A549 (cell line): ENCODE results near the gene DYRK2. TPM values are rescaled to one million over a fixed set of nuclear protein-coding genes. Genes with fewer than 3 reads are reported as not detected.

Experiments
- ATAC-seq, 2 experiments: fragments of 200-7000 bp in 1 of 2; fragments of >200 bp in 1 of 2; cut with Nextera tagmentation in 1 of 2; cut with Tn5 transposase in 1 of 2; 3 replicates each; pipeline versions ENCODE4 v1.8.0 to v1.9.1; 2018 to 2020; ENCODE audit warnings: mild to moderate bottlenecking in 1 of 2, moderate library complexity in 1 of 2
- CTCF ChIA-PET: fragments of 300-600 bp; sonication (Branson Sonifier 250); formaldehyde crosslinking; extraction: SDS; loops from one replicate; lab custom pipeline; 2021; ENCODE audit warnings: antibody characterized with exemption, inconsistent platforms; lab: Yijun Ruan, JAX
- POLR2A ChIA-PET: fragments of 350-600 bp; formaldehyde crosslinking; extraction: SDS; loops from one replicate; lab custom pipeline; 2021; ENCODE audit warnings: antibody characterized with exemption, inconsistent platforms; lab: Yijun Ruan, JAX
- DNase-seq, 2 experiments: peaks; one replicate each; pipeline versions ENCODE4 v3.0.0 to v3.0.0-alpha.2; 2011 to 2016; ENCODE audit warnings: low read depth in 1 of 2, low spot score in 1 of 2
- FAIRE-seq: peaks from 2 replicates; lab custom pipeline; 2011; peaks lifted over from hg19 to GRCh38; lab: Jason Lieb, UNC
- H3K27ac ChIP-seq, 2 experiments: fragments of >200 bp; sonication (Bioruptor Twin); formaldehyde crosslinking; 3 replicates each; pipeline ENCODE4 v1.5.1; 2016 to 2017
- H3K4me1 ChIP-seq: fragments of >200 bp; sonication (Bioruptor Twin); formaldehyde crosslinking; 3 replicates; pipeline ENCODE4 v1.6.1; 2016
- H3K4me2 ChIP-seq: fragments of >200 bp; sonication (Bioruptor Twin); formaldehyde crosslinking; 3 replicates; pipeline ENCODE4 v1.6.1; 2016
- H3K4me3 ChIP-seq: fragments of >200 bp; sonication (Bioruptor Twin); formaldehyde crosslinking; 3 replicates; pipeline ENCODE4 v1.5.1; 2016
- H3K9me3 ChIP-seq: fragments of >200 bp; sonication (Bioruptor Twin); formaldehyde crosslinking; 3 replicates; pipeline ENCODE4 v1.6.1; 2016
- ATOH8 ChIP-seq: fragments of 250-450 bp; sonication (Bioruptor Pico); IDR thresholded peaks from 2 replicates; pipeline ENCODE4 v1.5.0; 2020; ENCODE audit warnings: low read depth, mild to moderate bottlenecking, moderate library complexity
- BHLHE40 ChIP-seq: IDR thresholded peaks from 2 replicates; pipeline ENCODE4 v1.6.1; 2012; ENCODE audit warnings: low read depth, low read length, inconsistent platforms
- CHD2 ChIP-seq: fragments of 150-350 bp; IDR thresholded peaks from 2 replicates; pipeline ENCODE4 v1.6.1; 2014; ENCODE audit warnings: low read length; ENCODE audit not compliant: partially characterized antibody
- CHD4 ChIP-seq: fragments of 200-600 bp; sonication (generic); IDR thresholded peaks from 2 replicates; pipeline ENCODE4 v1.6.1; 2016; ENCODE audit warnings: antibody characterized with exemption, mild to moderate bottlenecking, borderline replicate concordance
- EHMT2 ChIP-seq: fragments of 200-600 bp; sonication (generic); IDR thresholded peaks from 2 replicates; pipeline ENCODE4 v1.6.1; 2016; ENCODE audit warnings: antibody characterized with exemption, low read depth, mild to moderate bottlenecking, moderate library complexity
- EP300 ChIP-seq, 2 experiments: fragments of >200 bp; sonication (Bioruptor Twin); formaldehyde crosslinking; IDR thresholded peaks; 2 replicates in 1 of 2; 3 replicates in 1 of 2; pipeline ENCODE4 v1.6.1; 2016 to 2017
- ESRRA ChIP-seq: fragments of 150-350 bp; IDR thresholded peaks from 2 replicates; pipeline ENCODE4 v1.6.1; 2014; ENCODE audit warnings: mild to moderate bottlenecking, low read length, borderline replicate concordance
- FOSL2 ChIP-seq, 2 experiments: fragments of 450-650 bp in 1 of 2; fragments of >200 bp in 1 of 2; sonication (Bioruptor Twin) in 1 of 2; formaldehyde crosslinking; IDR thresholded peaks; 2 replicates each; pipeline versions ENCODE4 v1.5.0 to v1.6.1; 2016 to 2020; ENCODE audit warnings: mild to moderate bottlenecking in 1 of 2, moderate library complexity in 1 of 2
- GATA3 ChIP-seq: IDR thresholded peaks from 2 replicates; pipeline ENCODE4 v1.6.1; 2012; ENCODE audit warnings: borderline replicate concordance
- HDAC2 ChIP-seq: fragments of 200-600 bp; sonication (generic); IDR thresholded peaks from 2 replicates; pipeline ENCODE4 v1.6.1; 2016
- HOXA7 ChIP-seq: fragments of 250-450 bp; sonication (Bioruptor Pico); IDR thresholded peaks from 2 replicates; pipeline ENCODE4 v1.5.0; 2020; ENCODE audit warnings: mild to moderate bottlenecking, moderate library complexity
- HOXB13 ChIP-seq: fragments of 250-450 bp; sonication (Bioruptor Pico); IDR thresholded peaks from 2 replicates; pipeline ENCODE4 v1.5.0; 2020; ENCODE audit warnings: low read depth, mild to moderate bottlenecking, moderate library complexity
- HOXB5 ChIP-seq: fragments of 250-450 bp; sonication (Bioruptor Pico); IDR thresholded peaks from 2 replicates; pipeline ENCODE4 v1.5.0; 2020; ENCODE audit warnings: mild to moderate bottlenecking, moderate library complexity
- JUN ChIP-seq, 2 experiments: fragments of >200 bp; sonication (Bioruptor Twin); formaldehyde crosslinking; IDR thresholded peaks; 2 replicates in 1 of 2; 3 replicates in 1 of 2; pipeline ENCODE4 v1.6.1; 2016 to 2017
- KDM1A ChIP-seq: fragments of 200-600 bp; sonication (generic); IDR thresholded peaks from 2 replicates; pipeline ENCODE4 v1.6.1; 2016; ENCODE audit warnings: low read depth, mild to moderate bottlenecking
- KDM5A ChIP-seq: fragments of 200-600 bp; sonication (generic); IDR thresholded peaks from 2 replicates; pipeline ENCODE4 v1.6.1; 2016; ENCODE audit warnings: antibody characterized with exemption, mild to moderate bottlenecking
- NFE2L2 ChIP-seq: fragments of 150-350 bp; conservative IDR thresholded peaks from 2 replicates; pipeline ENCODE4 v1.6.1; 2014; ENCODE audit warnings: low read length
- PBX3 ChIP-seq: IDR thresholded peaks from 2 replicates; pipeline ENCODE4 v1.6.1; 2012
- PHF8 ChIP-seq: fragments of 200-600 bp; sonication (generic); IDR thresholded peaks from 2 replicates; pipeline ENCODE4 v1.6.1; 2016; ENCODE audit warnings: low read depth, mild to moderate bottlenecking, antibody characterized with exemption, moderate library complexity, borderline replicate concordance
- POLR2A ChIP-seq: IDR thresholded peaks from 2 replicates; pipeline ENCODE4 v1.6.1; 2012; ENCODE audit warnings: mild to moderate bottlenecking, low read length
- RCOR1 ChIP-seq: fragments of 150-350 bp; IDR thresholded peaks from 2 replicates; pipeline ENCODE4 v1.6.1; 2014; ENCODE audit warnings: antibody characterized with exemption, low read length, low read depth
- REST ChIP-seq: fragments of 200-600 bp; sonication (generic); IDR thresholded peaks from 2 replicates; pipeline ENCODE4 v1.6.1; 2016; ENCODE audit warnings: antibody characterized with exemption, mild to moderate bottlenecking, moderate library complexity
- RFX5 ChIP-seq: fragments of 450-650 bp; IDR thresholded peaks from 2 replicates; pipeline ENCODE4 v1.7.1; 2014; ENCODE audit warnings: antibody characterized with exemption, mild to moderate bottlenecking, moderate library complexity
- RNF2 ChIP-seq: fragments of 200-600 bp; sonication (generic); IDR thresholded peaks from 2 replicates; pipeline ENCODE4 v1.6.1; 2016; ENCODE audit warnings: low read depth, mild to moderate bottlenecking, antibody characterized with exemption, moderate library complexity, borderline replicate concordance
- USF2 ChIP-seq: fragments of 450-650 bp; IDR thresholded peaks from 2 replicates; pipeline ENCODE4 v1.6.1; 2014; ENCODE audit warnings: antibody characterized with exemption
- ZFP36 ChIP-seq: fragments of 450-650 bp; IDR thresholded peaks from 2 replicates; pipeline ENCODE4 v1.6.1; 2014; ENCODE audit warnings: borderline replicate concordance; ENCODE audit not compliant: partially characterized antibody
- WGBS: methylation state at CpG from one replicate; pipeline ENCODE4 v1.1.6; 2017; ENCODE audit errors: missing lambda C conversion rate; 5-methylcytosine and 5-hydroxymethylcytosine counted together
- polyA plus RNA-seq, 4 experiments: library from polyadenylated mRNA; depleted of rRNA in 3 of 4; stranded (reverse); fragments of >200 nt; fragmentation: RNase III in 1 of 4; extraction: RNeasy Plus Mini Kit Qiagen cat#74134 plus additional on column Dnase treatment in 1 of 4; gene quantifications; 2 replicates in 3 of 4; 3 replicates in 1 of 4; pipeline ENCODE4 v1.2.3, GENCODE V29; 2011 to 2017
- TF ChIP-seq, protein P1 (sequence below): fragments of 250-450 bp; sonication (Bioruptor Pico); IDR thresholded peaks from 2 replicates; pipeline ENCODE4 v1.5.0; 2021; ENCODE audit warnings: mild to moderate bottlenecking, moderate library complexity, borderline replicate concordance

Gene DYRK2
- polyA plus RNA-seq, 2 of the 4 experiments (the other 2 are of a cell fraction): 9.1 to 17.2 TPM

DNA sequence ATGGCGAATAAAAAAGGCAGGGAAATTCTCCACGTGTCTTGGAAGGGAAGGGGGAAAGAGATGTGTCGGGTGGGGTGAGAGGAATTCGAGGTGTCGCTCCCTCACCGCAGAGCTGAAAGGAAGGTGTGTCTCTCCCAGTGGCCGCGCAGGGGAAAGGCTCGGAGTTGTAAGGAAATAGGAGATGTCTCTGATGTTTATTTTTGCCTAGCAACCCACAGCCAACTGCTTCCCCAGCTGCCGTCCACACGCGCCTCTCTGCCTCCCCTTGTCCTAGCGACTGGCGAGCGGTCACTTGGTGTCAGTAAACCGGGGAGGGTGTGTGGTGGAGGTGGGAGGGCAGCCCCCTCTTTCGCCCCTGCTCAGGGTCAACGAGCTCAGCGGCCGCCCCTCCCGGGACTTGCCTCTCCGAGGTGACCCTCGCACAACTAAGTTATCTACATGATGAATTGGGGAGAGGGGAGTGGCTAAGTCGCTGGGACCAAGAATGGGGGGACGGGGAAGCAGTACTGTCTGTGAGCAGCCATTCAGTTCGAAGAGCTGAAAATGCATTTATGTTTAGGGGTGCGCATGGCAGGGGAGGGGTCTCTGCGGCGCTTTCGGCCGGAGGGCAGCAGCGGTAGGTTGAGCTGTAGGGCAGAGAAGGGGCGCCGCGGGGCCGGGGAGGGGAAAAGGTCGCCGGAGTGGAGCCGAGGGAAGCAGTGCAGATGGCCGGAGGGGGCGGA is 585 bp upstream of the DYRK2 start (continued):
- TF ChIP-seq EHMT2 (no peak), HOXB5 (CRISPR knock-in tag) (no peak), EP300 (IDR thresholded peaks at IDR 0.05) (no peak), ATOH8 (no peak), KDM5A (no peak), USF2 (no peak), GATA3 (no peak), ESRRA (no peak), NFE2L2 (no peak), HOXA7 (no peak), FOSL2 (IDR thresholded peaks at IDR 0.05) (no peak), FOSL2 (CRISPR knock-in tag; IDR thresholded peaks at IDR 0.05) (no peak), HDAC2 (no peak), PHF8 (peak; percentile 72; the same call in 1 of the 2 replicates), KDM1A (no peak), HOXB13 (CRISPR knock-in tag) (no peak), PBX3 (no peak), RCOR1 (no peak), REST (peak; percentile 18; the same call in 1 of the 2 replicates), RNF2 (no peak), BHLHE40 (no peak), CHD2 (no peak), POLR2A (no peak)

DNA sequence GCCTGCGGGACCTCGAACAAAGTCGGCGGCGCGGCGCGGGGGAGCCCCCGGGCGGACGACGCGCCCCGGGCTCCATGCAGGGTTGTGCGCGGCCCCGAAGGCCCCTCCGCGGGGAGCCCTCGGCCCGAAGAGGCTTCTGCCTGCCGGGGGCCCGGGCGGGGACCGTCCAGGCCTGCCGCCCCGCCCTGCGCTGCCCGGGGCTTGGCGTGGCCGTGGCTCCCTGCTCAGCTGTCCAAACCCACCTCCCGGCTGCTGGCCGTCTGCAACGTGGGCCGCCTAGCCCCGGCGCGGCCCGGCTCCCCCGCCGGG is 670 bp downstream of the DYRK2 start:
- no CpG with 5 or more reads among the region's 41 CpGs for WGBS
- FAIRE-seq (no peak), DNase-seq (peak in 1 of 2 experiments; percentile 10), ATAC-seq (peak; percentile 5 to 10; a peak in 4 of 6 replicates)
- peak overlapping the region; percentile 92 for H3K4me3 ChIP-seq
- H3K27ac ChIP-seq: peak overlapping the region; percentile 89 to 98
- H3K4me2 ChIP-seq: peak overlapping the region; percentile 80
- ChIA-PET POLR2A (interaction anchor here (1.0 to 1.4 kb wide), 3 partner anchors 10 to 380 kb away, joined by 4 to 6 read pairs (median 5); partner anchors contain the start of gene CAND1), CTCF (interaction anchor here (1.9 kb wide), 1 partner anchor 294 kb away, joined by 8 read pairs; no protein-coding TSS in a partner anchor)
- TF ChIP-seq HOXA7 (no peak), NFE2L2 (no peak), CHD4 (no peak), RFX5 (no peak), ZFP36 (no peak), JUN (IDR thresholded peaks at IDR 0.05) (no peak; a peak in 2 of 5 replicates), ATOH8 (no peak)
- TF ChIP-seq, protein P1, sequence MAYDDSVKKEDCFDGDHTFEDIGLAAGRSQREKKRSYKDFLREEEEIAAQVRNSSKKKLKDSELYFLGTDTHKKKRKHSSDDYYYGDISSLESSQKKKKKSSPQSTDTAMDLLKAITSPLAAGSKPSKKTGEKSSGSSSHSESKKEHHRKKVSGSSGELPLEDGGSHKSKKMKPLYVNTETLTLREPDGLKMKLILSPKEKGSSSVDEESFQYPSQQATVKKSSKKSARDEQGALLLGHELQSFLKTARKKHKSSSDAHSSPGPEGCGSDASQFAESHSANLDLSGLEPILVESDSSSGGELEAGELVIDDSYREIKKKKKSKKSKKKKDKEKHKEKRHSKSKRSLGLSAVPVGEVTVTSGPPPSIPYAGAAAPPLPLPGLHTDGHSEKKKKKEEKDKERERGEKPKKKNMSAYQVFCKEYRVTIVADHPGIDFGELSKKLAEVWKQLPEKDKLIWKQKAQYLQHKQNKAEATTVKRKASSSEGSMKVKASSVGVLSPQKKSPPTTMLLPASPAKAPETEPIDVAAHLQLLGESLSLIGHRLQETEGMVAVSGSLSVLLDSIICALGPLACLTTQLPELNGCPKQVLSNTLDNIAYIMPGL (CRISPR knock-in tag): no peak
- peaks cover 31% of the 10 kb centered on the region for H3K4me1 ChIP-seq
- H3K9me3 ChIP-seq: no peaks in the 10 kb centered on the region
